Activated effector memory CD4-positive, alpha-beta T cell treated with Interleukin-2 at 50 U/mL for 16 hours (primary cell): ENCODE measurements around the gene CCDC102B.

Source experiments
- DNase-seq: peaks from one replicate; pipeline ENCODE4 v3.0.0-alpha.2; 2020

Gene CCDC102B

DNA sequence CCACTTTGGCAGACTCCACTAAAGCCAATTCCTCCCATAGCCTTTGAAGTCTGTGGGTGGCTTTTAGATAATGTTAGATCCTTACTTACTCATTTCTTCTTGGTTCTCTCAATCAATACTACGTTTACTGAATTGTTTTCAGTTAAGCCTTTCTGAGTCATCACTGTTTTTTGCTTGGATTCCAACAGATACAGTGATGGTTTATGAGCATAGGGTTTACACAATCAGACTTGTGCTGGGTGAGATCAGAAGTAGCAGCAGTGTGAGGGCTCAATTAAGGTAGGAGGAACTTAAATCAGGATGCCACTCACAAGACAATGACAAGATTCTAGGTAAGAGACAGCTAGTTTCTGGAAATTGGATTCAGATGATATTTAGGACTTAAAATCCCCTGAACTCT lies 305.1 kb downstream of the CCDC102B start:
- no peak for DNase-seq
